Kidney capillary endothelial cell (primary cell): ENCODE data around the gene VEZF1.
A peak's percentile ranks its signal among the peaks of the same experiment; 100 is the strongest.

Experiments used
- DNase-seq: peaks from one replicate; pipeline ENCODE4 v3.0.0-alpha.2; 2018; ENCODE audit warnings: low spot score

The VEZF1 gene, protein sequence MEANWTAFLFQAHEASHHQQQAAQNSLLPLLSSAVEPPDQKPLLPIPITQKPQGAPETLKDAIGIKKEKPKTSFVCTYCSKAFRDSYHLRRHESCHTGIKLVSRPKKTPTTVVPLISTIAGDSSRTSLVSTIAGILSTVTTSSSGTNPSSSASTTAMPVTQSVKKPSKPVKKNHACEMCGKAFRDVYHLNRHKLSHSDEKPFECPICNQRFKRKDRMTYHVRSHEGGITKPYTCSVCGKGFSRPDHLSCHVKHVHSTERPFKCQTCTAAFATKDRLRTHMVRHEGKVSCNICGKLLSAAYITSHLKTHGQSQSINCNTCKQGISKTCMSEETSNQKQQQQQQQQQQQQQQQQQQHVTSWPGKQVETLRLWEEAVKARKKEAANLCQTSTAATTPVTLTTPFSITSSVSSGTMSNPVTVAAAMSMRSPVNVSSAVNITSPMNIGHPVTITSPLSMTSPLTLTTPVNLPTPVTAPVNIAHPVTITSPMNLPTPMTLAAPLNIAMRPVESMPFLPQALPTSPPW

GRCh38 chr17:57987581-57988300 is at the start of gene VEZF1:
Gene VEZF1 (minus strand): TSS chr17:57988254. CDS start chr17:57988111, 143 bp downstream.
- no peak for DNase-seq

DNA sequence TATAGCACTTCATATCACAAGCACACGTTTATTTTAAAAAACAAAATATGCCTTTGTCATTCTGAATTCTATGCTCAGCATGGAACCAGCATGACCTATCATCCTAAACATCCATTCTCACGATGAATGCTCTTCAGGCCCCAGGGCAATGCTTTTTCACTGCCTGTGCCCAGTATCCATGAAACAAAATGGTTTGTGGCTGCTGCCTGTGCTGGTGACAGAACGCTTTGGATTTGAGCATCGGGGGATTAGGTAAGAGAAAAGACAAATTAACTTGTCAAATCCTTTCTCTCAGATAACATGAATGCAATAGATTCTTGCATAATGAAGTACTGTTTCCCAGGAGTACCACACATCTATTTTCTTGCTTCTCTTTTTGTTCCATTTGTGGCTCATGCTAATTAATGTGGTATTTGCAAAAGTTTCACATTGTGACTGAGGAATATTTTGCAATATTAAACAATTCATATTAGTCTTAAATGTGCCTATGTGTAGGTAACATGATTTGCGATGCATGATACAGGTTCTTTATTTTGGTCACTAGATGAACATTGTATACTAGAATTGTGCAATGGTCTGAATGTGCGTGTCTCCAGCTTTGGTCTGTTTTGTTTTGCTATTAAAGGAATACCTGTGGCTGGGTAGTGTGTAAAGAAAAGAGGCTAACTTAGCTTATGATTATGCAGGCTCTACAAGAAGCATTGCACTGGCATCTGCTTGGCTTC is 44.8 kb upstream of the VEZF1 start:
- DNase-seq: no peak

DNA sequence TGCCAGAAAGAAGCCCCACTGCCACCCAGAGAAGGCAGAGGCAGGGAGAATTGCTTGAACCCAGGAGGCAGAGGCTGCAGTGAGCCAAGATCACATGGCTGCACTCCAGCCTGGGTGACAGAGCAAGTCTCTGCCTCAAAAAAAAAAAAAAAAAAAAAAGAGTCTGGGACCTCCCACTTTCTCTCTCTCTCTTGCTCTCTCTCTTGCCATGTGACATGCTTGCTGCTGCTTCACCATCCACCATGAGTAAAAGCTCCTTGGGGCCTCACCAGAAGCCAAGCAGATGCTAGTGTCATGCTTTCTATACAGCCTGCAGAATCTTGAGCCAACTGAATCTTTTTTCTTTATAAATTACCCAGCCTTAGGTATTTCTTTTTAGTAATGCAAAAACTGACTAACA is 40.5 kb upstream of the VEZF1 start:
- DNase-seq: no peak

DNA sequence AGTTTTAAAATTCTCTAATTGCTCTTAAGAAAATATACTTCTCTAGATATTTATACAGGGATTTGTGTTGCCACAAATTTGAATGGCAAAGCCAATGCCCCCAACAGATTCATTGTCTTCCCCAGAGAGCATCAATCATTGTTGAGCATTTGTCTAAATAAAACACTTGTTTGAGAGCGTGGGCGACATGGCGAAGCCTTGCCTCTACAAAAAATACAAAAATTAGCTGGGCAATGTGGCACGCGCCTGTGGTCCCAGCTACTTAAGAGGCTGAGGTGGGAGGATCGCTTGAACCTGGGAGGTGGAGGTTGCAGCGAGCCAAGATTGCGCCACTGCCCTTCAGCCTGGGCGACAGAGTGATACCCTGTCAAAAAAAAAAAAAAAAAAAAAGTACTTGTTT is 32.3 kb upstream of the VEZF1 start:
- DNase-seq: no peak

- no peak for DNase-seq
Observed at GRCh38 chr17:58019521-58019920, 31.5 kb upstream of the VEZF1 start.

DNA sequence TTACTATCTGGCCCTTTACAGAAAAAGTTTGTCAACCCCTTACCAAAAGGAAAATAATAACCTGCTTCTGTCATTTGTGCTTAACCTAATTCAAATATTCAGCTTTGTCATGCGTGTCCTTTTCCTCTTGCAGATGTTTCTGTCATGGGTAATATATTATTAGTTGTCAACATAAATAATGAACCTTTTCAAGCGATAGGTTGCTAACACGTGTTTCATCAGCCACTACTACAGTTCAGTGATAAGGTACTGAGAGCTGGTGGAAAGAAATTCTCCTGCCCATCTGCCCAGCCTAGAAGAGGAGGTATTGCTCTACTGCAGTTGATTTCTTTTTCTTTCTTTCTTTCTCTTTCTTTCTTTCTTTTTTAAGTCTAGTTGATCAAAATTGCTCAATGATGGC is 31.0 kb upstream of the VEZF1 start:
- no peak for DNase-seq

GRCh38 chr17:58010067-58010799 is 22.2 kb upstream of the VEZF1 start:
- no peak for DNase-seq

- no peak for DNase-seq
Observed at GRCh38 chr17:58007781-58008706, 20.0 kb upstream of the VEZF1 start.

DNA sequence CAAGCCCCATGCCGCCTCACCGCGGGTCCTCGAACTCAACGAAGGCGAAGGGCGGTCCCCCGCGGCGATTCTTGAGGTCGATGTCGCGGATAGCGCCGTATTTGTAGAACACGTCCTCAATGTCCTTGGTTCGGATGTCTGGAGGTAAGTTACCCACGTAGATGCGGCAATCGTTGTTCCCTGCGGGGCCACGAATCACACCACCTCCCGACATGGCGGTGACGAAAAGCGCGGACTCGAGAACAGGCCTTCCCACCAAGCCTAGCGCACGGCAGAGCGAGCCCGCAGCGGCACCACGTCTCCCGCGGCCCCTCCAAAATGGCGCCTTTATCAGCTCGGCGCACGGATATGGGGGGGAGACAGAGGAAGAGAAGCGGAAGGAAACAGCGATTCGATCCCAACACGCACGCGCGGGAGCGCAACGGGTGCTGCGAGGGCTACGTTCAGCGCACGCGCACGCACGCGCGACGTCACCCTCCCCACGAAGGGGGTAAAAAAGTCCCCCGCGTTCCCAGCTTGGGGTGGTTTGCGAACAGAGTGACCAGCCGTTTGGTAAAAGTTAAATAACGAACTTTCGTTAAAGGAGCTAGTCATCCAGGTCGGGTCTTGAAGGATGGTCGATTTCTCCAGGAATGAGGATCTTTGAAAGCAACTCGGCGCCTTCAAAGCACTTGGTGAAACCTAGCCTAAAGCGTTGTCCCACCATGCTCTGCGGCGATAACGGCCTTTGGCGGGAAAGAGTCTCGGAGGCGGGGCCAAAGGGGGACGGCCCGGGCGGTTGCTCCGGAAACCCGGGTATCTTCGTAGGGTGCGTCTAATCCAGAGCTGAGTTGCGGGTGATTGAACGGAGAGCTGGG is 19.1 kb upstream of the VEZF1 start, which contains the start of gene SRSF1:
SRSF1 (minus strand) TSS at position 323 of the 857 bp plus-strand sequence; CDS start at position 214, 109 bp downstream.
- peak; percentile 94 for DNase-seq

DNA sequence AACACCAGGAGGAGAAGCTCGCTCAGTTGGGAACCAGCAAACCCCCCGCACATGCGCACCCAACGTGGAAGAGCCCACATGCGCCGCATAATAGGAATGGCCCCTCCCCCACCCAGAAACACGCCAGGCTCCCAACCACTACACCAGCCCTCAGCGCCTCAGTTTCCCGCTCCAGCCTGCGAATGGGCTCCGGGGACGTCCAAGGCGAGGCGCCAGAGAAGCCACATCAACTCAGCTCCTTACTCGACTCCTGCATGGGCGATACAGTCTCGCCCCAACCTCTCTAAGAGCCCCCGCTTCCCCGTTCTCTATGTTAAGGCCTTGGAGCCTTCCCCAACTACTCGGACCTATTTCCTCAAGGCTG is 18.5 kb upstream of the VEZF1 start:
- DNase-seq: peak; percentile 58

DNA sequence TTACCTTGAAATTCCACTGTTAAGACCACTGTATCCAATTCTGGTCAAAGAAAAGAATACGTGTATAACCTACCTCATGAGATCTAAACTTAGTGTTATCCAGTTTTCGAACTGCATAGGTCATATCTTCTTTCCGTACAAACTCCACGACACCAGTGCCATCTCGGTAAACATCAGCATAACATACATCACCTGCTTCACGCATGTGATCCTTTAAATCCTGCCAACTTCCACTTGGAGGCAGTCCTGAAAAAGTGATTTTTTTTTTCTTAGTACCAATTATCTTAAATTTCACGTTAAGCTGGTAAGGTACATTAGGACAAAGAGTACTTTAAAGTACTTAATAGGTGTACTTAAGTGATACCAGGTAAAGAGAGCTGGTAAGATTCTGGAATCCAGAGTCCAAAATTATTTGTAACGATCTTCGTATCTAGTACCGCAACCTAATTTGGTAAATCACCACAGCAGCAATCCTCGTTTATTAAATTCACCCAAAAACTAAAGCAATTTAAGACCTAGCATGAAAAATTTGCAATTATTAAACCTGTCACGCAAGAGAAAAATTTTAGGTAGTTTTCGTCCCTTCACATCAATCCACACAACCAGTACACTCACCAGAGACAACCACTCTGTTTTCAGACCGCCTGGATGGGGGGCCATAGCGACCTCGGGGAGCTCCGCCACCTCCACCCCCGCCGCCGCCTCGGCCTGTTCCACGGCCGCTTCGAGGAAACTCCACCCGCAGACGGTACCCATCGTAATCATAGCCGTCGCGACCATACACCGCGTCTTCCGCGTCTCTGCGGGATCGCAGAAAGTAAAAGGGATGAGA is 17.9 kb upstream of the VEZF1 start:
- DNase-seq: no peak

DNA sequence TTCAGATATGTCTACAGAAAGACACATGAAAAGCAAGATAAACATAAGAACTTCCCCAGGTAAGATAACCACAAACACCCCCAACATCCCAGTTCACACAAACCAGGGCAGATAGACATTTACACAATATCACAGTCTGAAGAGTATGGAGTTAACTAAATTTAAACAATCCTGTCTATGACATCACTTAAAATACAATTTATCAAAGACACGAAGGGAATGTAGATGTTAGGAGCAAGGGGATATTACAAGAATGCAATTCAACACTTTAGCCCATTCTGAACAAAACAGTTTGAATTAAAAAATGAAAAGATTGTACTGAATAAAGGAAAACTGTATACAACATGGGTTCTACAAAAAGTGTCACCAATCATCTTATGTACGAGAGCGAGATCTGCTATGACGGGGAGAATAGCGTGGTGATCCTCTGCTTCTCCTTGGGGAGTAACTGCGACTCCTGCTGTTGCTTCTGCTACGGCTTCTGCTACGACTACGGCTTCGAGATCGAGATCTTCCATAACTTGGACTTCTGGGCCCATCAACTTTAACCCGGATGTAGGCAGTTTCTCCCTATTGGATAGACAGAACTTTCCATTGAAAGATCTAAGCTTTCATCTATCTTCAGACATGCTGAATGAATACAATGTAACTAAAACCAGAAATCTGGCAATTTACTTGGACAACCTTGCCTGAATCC is 17.1 kb upstream of the VEZF1 start:
- DNase-seq: no peak

DNA sequence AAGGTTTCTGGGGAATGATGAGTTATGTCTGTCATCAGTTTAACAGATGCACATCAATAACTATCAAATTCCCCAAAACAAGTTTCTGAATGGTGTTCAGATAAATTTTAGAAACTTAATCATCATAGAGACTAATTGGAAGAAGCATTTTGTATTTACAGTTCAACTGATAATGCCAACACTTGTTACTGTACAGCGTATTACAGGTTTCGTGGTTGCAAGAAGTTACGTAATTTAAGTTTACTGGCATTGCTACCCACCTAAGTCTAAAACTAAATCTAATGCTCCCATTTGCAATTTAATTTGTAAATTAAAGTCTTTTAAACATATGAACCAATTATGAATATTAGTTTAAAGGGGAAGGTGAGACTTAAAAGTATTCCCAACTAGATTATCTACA is 16.0 kb upstream of the VEZF1 start:
- no peak for DNase-seq

GRCh38 chr17:58002973-58003372 is 14.9 kb upstream of the VEZF1 start:
- DNase-seq: no peak

DNA sequence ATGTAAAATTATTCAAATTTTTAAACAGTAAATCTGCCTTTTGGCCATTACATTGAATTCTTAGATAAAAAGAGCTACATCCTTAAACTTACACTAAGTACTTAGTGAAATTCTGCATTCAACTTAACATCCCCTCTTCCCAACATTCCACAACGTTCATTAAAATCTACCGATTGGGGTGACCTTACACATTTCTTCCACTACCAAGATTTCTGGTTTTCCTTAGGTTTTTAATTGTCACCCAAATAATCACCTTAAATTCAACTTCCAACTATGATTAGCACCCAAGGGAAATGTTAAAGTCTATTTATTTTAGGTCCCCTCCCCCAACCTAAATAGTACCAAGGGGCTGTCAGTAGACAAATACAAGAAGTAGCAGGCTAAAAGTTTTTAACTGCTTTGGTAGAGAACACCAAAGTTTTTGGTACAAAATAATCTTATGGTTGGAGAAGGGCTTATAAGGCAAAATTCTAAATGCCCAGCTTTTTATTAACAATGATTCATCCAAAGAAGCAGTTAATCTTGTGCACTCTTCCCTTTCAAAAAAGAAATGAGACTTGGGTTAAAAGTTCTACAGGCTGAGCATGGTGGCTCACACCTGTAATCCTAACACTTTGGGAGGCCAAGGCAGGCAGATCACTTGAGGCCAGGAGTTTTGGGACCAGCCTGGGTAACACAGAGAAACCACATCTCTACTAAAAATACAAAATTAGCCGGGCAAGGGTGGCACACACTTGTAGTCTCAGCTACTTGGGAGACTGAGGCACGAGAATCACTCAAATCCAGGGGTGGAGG is 14.3 kb upstream of the VEZF1 start:
- DNase-seq: no peak

DNA sequence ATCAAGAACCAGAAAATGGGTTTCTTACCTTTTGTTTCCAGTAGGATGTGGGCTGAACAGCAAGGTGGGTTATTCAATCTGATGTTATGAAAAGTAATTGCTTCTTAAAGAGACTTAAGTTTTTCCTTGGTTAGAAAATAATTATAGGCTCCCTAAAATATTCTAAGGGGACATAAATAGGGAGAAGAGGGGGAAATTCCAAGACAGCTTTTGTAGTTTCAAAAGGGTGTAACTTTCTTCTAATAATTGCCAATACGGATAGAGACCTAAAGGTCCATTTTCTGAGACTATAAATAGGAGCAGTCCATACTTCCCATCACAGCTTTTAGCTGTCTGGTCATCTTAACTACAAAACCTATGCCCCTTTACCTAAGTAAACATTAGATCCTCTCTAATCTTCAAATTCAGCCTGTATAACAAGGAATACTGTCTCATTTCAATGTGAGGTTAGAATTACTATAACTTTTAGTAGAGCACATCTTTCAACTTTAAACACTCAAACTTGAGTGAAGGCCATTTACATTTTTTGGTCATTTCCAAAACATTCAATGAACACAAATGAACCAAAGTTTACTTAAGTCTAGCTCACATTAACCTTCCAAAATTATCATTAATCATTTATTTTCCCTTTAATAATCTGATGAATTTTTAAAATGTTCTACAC is 13.5 kb upstream of the VEZF1 start:
- DNase-seq: no peak

- peak; percentile 82 for DNase-seq
Observed at GRCh38 chr17:57999496-58000017, 11.5 kb upstream of the VEZF1 start.
